GM21717 (cell line): Measurements from ENCODE around the gene PRX.
"Not testable (repeated sequence)": the region's sequence is repeated elsewhere in the genome, so short reads cannot be mapped to it uniquely, and the experiment has no call there.

Experiments used
- ATAC-seq: cut with Tn5 transposase; IDR thresholded peaks from one replicate; pipeline ENCODE4 v1.9.1; 2021; ENCODE audit warnings: mild to moderate bottlenecking, moderate library complexity; ENCODE audit not compliant: unreplicated experiment

PRX gene

GRCh38 chr19:40390084-40390742 lies 23.0 kb downstream of the PRX start, which contains the start of gene HIPK4:
Gene HIPK4, minus strand, starts transcription at chr19:40390181. Its CDS starts 279 bp downstream, at chr19:40389902.
- ATAC-seq = no peak

DNA sequence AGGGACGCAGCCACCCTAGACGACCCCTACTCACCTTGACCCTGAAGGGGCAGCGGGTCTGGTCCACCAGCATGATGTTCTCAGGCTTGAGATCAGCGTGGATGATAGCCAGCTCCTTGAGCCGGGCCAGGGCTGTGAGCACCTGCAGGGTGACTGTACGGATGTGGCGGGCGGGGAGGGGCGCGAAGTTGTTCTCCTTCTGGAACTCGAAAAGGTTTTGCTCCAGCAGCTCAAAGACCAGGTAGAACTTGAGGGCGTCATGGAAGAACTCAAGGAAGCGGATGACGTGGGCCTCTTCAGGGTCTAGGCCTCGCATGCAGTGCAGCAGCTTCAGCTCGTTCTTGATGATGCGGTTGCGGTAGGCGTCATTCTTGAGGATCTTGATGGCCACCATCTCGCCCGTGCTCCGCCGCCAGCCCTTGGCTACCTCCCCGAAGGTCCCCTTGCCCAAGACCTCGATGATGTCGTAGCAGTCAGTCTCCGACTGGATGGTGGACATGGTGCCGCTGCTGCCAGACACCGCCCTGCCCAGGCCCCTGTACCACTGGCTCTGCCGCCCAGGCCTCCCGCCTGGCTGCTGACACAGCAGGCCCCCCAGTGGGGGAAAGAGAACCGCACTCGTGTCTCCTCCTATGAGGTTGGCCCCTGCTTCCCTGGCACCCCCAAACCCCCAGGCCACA lies 23.6 kb downstream of the PRX start:
- no peak for ATAC-seq

- no peak for ATAC-seq
Observed at GRCh38 chr19:40388481-40388880, 24.7 kb downstream of the PRX start.

GRCh38 chr19:40387155-40387554 lies 26.0 kb downstream of the PRX start:
- ATAC-seq = no peak

GRCh38 chr19:40383668-40384248 lies 29.4 kb downstream of the PRX start:
- no peak for ATAC-seq

DNA sequence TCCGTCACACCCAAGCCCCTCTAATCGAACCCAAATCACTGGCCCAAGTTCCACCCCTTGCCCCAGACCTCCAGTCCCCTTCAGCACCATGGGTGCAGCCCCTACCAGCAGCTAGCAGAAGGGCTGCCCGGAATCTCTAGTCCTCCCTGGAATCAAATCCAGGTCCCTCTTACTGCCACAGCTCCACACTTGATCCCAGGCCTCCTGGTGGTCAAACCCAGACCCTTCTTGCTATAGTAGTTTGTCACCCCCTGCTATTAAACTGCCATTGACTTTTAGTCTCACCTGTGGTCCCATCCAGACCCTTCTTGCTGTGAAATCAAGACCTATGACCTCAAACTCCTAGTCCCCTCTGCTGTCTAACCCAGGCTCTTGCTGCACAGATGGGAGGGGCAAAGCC lies 31.9 kb downstream of the PRX start:
- no peak for ATAC-seq

GRCh38 chr19:40380199-40381037 lies 32.8 kb downstream of the PRX start:
- ATAC-seq = no peak

GRCh38 chr19:40379446-40380198 lies 33.6 kb downstream of the PRX start:
- ATAC-seq = no peak

- no peak for ATAC-seq
Observed at GRCh38 chr19:40378509-40378908, 34.7 kb downstream of the PRX start.

DNA sequence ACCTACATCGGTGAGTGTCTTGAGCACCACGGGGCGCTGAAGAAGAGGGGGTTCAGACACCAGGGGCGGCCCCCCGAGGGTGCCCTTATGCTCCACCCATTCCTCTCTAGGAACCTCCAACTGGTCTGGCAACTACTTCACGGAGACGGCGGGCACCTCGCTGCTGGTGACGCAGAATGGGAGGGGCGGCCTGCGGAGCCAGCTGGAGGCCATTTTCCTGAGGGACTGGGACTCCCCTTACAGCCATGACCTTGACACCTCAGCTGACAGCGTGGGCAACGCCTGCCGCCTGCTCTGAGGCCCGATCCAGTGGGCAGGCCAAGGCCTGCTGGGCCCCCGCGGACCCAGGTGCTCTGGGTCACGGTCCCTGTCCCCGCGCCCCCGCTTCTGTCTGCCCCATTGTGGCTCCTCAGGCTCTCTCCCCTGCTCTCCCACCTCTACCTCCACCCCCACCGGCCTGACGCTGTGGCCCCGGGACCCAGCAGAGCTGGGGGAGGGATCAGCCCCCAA lies 35.2 kb downstream of the PRX start:
- ATAC-seq = no peak

GRCh38 chr19:40376286-40376862 lies 36.8 kb downstream of the PRX start:
- no peak for ATAC-seq

DNA sequence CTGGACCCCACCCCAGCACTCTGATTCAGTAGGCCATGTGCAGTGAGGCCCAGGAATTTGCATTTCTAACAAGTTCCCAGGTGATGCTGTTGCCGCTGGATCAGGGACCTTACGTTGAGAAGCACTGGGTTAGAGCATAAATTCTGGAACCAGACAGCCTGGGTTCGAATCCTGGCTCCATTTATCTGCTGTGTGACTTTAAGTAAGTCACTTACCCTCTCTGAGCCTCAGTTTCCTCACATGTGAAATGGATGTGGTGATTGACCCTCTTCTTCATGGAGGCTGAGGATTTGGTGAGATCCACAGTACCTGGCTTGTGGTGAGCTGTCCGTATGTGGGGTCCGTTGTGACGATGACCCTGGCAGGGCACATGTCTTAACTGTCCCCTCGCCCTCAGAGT lies 39.1 kb downstream of the PRX start:
- no peak for ATAC-seq

DNA sequence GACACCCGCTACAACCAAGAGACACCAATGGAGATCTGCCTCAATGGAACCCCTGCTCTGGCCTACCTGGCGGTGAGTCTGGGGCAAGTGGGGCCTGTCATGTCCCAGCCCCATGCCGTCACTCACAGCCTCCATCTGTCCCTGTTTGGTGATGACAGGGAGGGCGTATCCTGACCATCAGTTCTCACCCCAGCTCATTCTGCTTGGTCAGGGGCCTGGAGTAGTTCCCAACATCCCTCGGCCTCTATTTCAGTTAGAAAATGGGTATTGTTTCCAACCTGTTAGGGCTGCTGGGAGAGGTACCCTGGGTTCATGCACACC lies 41.4 kb downstream of the PRX start:
- ATAC-seq = no peak

DNA sequence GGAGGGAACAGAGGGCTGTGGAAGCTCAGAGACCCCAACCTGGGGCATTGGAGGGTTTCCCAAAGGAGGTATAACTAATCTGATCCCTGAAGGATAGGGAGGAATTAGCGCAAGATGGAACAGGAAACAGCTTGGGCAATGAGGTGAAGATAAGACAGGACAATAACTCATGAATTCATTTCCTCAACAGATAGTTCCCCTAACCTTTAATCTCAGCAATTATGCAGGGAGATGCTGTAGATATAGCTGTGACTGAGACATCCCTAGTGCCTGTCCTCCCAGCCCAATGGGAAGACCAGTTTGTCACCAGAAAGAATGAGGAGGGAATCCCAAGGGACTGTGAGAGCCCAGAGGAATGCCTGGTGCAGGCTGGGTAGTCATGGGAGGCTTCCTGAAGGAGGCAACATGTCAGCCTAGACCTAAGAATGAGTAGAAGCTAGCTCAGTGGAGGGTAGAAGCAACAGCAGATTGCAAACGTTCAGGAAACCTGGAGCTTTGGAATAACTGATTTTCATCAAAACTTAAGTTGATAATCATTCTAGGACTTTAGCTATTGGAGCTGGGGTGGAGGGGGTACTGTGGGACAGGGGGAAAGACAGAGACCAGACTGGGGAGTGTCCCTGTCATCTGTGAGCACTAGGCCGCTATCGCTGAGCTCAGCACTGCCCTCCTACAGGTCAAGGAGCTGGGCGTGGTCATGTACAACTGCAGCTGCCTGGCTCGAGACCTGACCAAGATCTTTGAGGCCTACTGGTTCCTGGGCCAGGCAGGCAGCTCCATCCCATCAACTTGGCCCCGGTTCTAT lies 42.0 kb downstream of the PRX start:
- no peak for ATAC-seq

DNA sequence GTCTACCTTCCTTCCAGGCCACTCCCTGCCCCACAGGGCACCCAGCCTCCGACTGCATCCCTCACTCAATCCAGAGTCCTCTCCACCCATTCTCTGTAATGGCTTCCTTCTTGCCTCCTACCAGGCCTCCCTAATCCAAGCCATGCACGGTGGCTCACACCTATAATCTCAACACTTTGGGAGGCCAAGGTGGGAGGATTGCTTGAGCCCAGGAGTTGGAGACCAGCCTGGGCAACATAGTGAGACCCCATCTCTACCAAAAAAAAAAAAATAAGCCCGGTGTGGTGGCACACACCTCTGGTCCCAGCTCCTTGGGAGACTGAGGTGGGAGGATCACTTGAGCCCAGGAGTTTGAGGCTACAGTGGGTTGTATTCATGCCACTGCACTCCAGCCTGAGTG lies 42.9 kb downstream of the PRX start:
- not testable (repeated sequence) for ATAC-seq

DNA sequence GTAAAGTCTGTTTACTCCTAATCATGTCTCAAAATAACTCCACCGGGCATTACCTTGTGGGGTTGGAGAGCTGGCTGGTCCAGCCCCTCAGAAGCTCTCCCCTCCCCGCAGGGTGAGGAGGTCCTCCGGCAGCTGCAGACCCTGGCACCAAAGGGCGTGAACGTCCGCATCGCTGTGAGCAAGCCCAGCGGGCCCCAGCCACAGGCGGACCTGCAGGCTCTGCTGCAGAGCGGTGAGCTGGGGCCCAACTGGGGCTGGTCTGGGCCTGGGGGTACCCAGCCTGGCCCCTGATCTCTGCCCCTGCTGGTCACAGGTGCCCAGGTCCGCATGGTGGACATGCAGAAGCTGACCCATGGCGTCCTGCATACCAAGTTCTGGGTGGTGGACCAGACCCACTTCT lies 43.4 kb downstream of the PRX start:
- ATAC-seq = no peak

- no peak for ATAC-seq
Observed at GRCh38 chr19:40367577-40368434, 45.4 kb downstream of the PRX start.

- no peak for ATAC-seq
Observed at GRCh38 chr19:40366697-40367561, 46.2 kb downstream of the PRX start.
